ENCODE measurements around the gene C11orf98.

C11orf98 gene

GRCh38 chr11:62614275-62614674 is 50.7 kb downstream of the C11orf98 start:
- in situ Hi-C loops (cut with HindIII; ENCODE audit: low sequenced_read_pairs): no loop called here

GRCh38 chr11:62613291-62613778 is 51.7 kb downstream of the C11orf98 start:
- in situ Hi-C loops (cut with HindIII; ENCODE audit: low sequenced_read_pairs): no loop called here

Data from endothelial cell of hepatic sinusoid (primary cell).